Osteocyte (in vitro differentiated cells): ENCODE data around the gene MSMB. TPM values are rescaled to one million over a fixed set of nuclear protein-coding genes. Genes with fewer than 3 reads are reported as not detected.
A peak's percentile ranks its signal among the peaks of the same experiment; 100 is the strongest.

Experiments
- DNase-seq: peaks from one replicate; pipeline ENCODE4 v3.0.0; 2021; ENCODE audit warnings: mixed read lengths; ENCODE audit not compliant: unreplicated experiment; ENCODE audit errors: extremely low spot score
- H3K27ac Mint-ChIP-seq: one replicate; pipeline ENCODE4 v1.8.0; 2021; ENCODE audit warnings: mild to moderate bottlenecking, mixed read lengths; ENCODE audit not compliant: unreplicated experiment
- H3K27me3 Mint-ChIP-seq: one replicate; pipeline ENCODE4 v1.8.0; 2021; ENCODE audit warnings: mixed read lengths; ENCODE audit not compliant: unreplicated experiment
- H3K36me3 Mint-ChIP-seq: one replicate; pipeline ENCODE4 v1.8.0; 2021; ENCODE audit warnings: mixed read lengths; ENCODE audit not compliant: unreplicated experiment
- H3K4me1 Mint-ChIP-seq: one replicate; pipeline ENCODE4 v1.8.0; 2021; ENCODE audit warnings: mixed read lengths; ENCODE audit not compliant: unreplicated experiment
- H3K4me3 Mint-ChIP-seq: one replicate; pipeline ENCODE4 v1.8.0; 2021; ENCODE audit warnings: mild to moderate bottlenecking, moderate library complexity, mixed read lengths; ENCODE audit not compliant: unreplicated experiment
- H3K9me3 Mint-ChIP-seq: one replicate; pipeline ENCODE4 v1.8.0; 2021; ENCODE audit warnings: mixed read lengths; ENCODE audit not compliant: unreplicated experiment
- CTCF ChIP-seq: fragments of 200-600 bp; sonication (generic); IDR thresholded peaks from 2 replicates; pipeline ENCODE4 v1.5.0; 2021; ENCODE audit warnings: antibody characterized with exemption, mild to moderate bottlenecking, moderate library complexity
- total RNA-seq: library from RNA; stranded (reverse); gene quantifications from 2 replicates; pipeline ENCODE4 v1.2.1, GENCODE V29; 2021

The MSMB gene
- total RNA-seq, 1 donor from 2014 or later: not detected

GRCh38 chr10:46030091-46030937 lies 15.8 kb downstream of the MSMB start, which contains the start of gene NCOA4:
Gene NCOA4, minus strand, starts transcription at chr10:46030623. Its CDS starts 13,943 bp downstream, at chr10:46016680.
- no peaks in the 10 kb centered on the region for H3K27me3 Mint-ChIP-seq
- peak within 1 kb of the TSS; percentile 88 for H3K27ac Mint-ChIP-seq
- TF ChIP-seq CTCF: peak; percentile 63
- H3K36me3 Mint-ChIP-seq: peaks cover 3% of the 10 kb centered on the region
- peak within 1 kb of the TSS; percentile 95 for H3K4me3 Mint-ChIP-seq
- H3K4me1 Mint-ChIP-seq: peaks cover 43% of the 10 kb centered on the region
- DNase-seq: peak; percentile 99
- H3K9me3 Mint-ChIP-seq: no peaks in the 10 kb centered on the region

GRCh38 chr10:46029461-46030030 lies 16.5 kb downstream of the MSMB start:
- peaks cover 3% of the 10 kb centered on the region for H3K36me3 Mint-ChIP-seq
- peak overlapping the region; percentile 88 for H3K27ac Mint-ChIP-seq
- no peak for TF ChIP-seq CTCF
- no peak for DNase-seq
- peak overlapping the region; percentile 95 for H3K4me3 Mint-ChIP-seq
- H3K4me1 Mint-ChIP-seq: peaks cover 49% of the 10 kb centered on the region
- H3K27me3 Mint-ChIP-seq: no peaks in the 10 kb centered on the region
- H3K9me3 Mint-ChIP-seq: no peaks in the 10 kb centered on the region

- no peak for DNase-seq
- Mint-ChIP-seq H3K4me1 (peaks cover 55% of the 10 kb centered on the region), H3K27ac (peak overlapping the region; percentile 88)
Measured at GRCh38 chr10:46028584-46029460, 17.2 kb downstream of the MSMB start.

GRCh38 chr10:46026106-46026505 lies 20.0 kb downstream of the MSMB start:
- H3K4me1 Mint-ChIP-seq: peaks cover 70% of the 10 kb centered on the region
- no peak overlapping the region for H3K4me3 Mint-ChIP-seq
- no peak for TF ChIP-seq CTCF
- H3K27me3 Mint-ChIP-seq: no peaks in the 10 kb centered on the region
- no peaks in the 10 kb centered on the region for H3K36me3 Mint-ChIP-seq
- no peak overlapping the region for H3K27ac Mint-ChIP-seq
- no peak for DNase-seq
- H3K9me3 Mint-ChIP-seq: no peaks in the 10 kb centered on the region

More at GRCh38 chr10:46028584-46029460, 17.2 kb downstream of the MSMB start:
- Mint-ChIP-seq H3K4me3 (peak overlapping the region; percentile 95), H3K9me3 (no peaks in the 10 kb centered on the region), H3K36me3 (peaks cover 3% of the 10 kb centered on the region), H3K27me3 (no peaks in the 10 kb centered on the region)
- TF ChIP-seq CTCF: peak; percentile 72
